Measurements from ENCODE around the gene SDHB. TPM values are rescaled to one million over a fixed set of nuclear protein-coding genes. Genes with fewer than 3 reads are reported as not detected.

Gene SDHB
- total and polyA plus RNA-seq, 9 of the 15 experiments (the other 6 are each of a cell fraction or from before 2014, with no cell fraction given), result 207 to 554 (median 365) TPM

GRCh38 chr1:17005365-17005740, 48.5 kb downstream of the SDHB start:
- Histone ChIP-seq H3K4me1 (replicated peaks in 1 of 2; ENCODE audit: control insufficient read depth in 2 of 2, insufficient read depth in 2 of 2, low read length in 2 of 2) (peaks cover 1 to 18% of the 10 kb centered on the region in 2 experiments; a peak in 3 of 5 replicates), H3K27ac (ENCODE audit: extremely low read depth, low read depth, low read length) (no peak overlapping the region), H3K27me3 (ENCODE audit: control insufficient read depth in 2 of 2, insufficient read depth in 2 of 2, low read length in 2 of 2) (no peaks in the 10 kb centered on the region), H3K9me1 (ENCODE audit: control insufficient read depth, insufficient read depth, low read length) (no peaks in the 10 kb centered on the region), H4K20me1 (replicated peaks; ENCODE audit: control insufficient read depth, insufficient read depth, low read length) (no peaks in the 10 kb centered on the region), H3K9ac (ENCODE audit: insufficient read depth in 1 of 2, low read depth in 2 of 2, low read length in 2 of 2) (no peak overlapping the region), H3K79me2 (ENCODE audit: control insufficient read depth, insufficient read depth, low read length) (no peaks in the 10 kb centered on the region; the same call in 2 of the 3 replicates), H2AFZ (ENCODE audit: low read depth, low read length) (no peak overlapping the region), H3K4me3 (no peak overlapping the region), H3K36me3 (ENCODE audit: control insufficient read depth, insufficient read depth, low read length) (peaks cover 33% of the 10 kb centered on the region; the same call in 2 of the 3 replicates), H3K9me3 (replicated peaks; ENCODE audit: control insufficient read depth, insufficient read depth, low read depth, low read length) (no peaks in the 10 kb centered on the region), H3K4me2 (ENCODE audit: insufficient read depth, low read length) (no peak overlapping the region)
- ATAC-seq (no peak), DNase-seq (ENCODE audit: extremely low read depth in 1 of 4, low spot score in 3 of 4) (no peak), FAIRE-seq (no peak)
- BruUV-seq (replicated peaks), result no TSS peak
- 87% methylated on average over 15 of the region's 19 CpGs for WGBS (ENCODE audit: insufficient coverage, low coverage, missing lambda C conversion rate)
- no peak for TF ChIP-seq ZNF165 (CRISPR knock-in tag; IDR thresholded peaks at IDR 0.05; ENCODE audit: borderline replicate concordance)
- 0 out of 2 replicates have a peak, but pooled peaks have one; percentile 12 for TF ChIP-seq MAX (CRISPR knock-in tag; IDR thresholded peaks at IDR 0.05)
- TF ChIP-seq ETV1 (tag; conservative IDR thresholded peaks at IDR 0.05; ENCODE audit: low read depth), result no peak
- TF ChIP-seq NCOA1 (IDR thresholded peaks at IDR 0.05; ENCODE audit: low read depth), result no peak
- ChIA-PET POLR2A (interaction anchor here (0.8 to 1.2 kb wide), 2 partner anchors 8 to 10 kb away, joined by 3 to 4 read pairs; no protein-coding TSS in a partner anchor), CTCF (ENCODE audit: low intra/inter-chr PET ratio) (no interaction called here)
- in situ Hi-C loops (cut with MboI) (no loop called here), intact Hi-C loops (cut with micrococcal nuclease) (no loop called here)
